ENCODE results near the gene GNAQ. TPM values are rescaled to one million over a fixed set of nuclear protein-coding genes. Genes with fewer than 3 reads are reported as not detected.

Gene GNAQ
- total RNA-seq, 2 experiments from 2014 or later = 22.8 to 24.7 TPM

DNA sequence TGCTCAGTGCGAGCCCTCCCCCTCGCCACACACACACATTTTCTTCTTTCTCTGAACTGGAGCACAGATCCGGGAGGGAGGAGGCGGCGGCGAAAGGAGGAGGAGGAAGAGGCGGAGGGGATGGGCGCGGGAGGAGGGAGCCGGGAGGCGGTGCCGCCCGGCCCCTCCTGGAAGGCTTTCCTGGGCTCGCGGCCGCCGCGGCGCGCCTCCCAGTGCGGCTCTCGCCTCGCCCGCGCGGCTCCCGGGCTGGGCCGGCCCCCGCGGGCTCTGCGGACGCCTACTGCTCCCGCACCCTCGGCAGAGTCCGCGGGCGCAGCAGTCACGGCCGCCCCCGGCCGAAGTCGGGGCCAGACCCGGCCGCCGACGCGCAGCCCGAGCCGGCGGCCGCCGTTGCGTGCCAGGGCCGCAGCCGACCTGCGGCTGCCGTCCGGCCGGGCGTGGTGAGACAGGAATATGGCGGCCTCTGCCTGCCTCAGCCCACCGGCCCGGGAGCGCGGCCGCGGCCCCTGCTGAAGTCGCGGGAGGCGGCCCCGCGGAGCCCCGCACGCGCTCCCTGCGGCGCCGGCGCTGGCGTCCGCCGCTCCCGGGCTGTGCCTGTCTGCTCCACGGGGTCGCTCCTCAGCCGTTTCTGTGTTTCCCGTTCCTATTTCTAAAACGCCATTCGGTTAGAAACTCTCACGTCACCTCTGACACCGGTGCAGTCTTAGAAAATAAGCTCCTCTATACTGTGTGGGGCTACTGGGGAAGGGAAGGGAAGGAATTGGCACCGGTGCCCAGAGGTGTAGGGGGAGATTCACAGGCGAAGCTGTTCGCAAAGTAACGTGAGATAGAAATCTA lies 500 bp upstream of the GNAQ start:
- Mint-ChIP-seq H3K27ac (peak overlapping the region; percentile 94), H3K4me3 (peak overlapping the region; percentile 86), H3K27me3 (no peaks in the 10 kb centered on the region), H3K4me1 (peaks cover 52% of the 10 kb centered on the region), H3K36me3 (ENCODE audit: low read depth) (no peaks in the 10 kb centered on the region), H3K9me3 (ENCODE audit: low read depth) (no peaks in the 10 kb centered on the region)
- ChIA-PET CTCF (interaction anchor here (5.3 kb wide), 1 partner anchor 56 kb away, joined by 64 read pairs; no protein-coding TSS in a partner anchor), POLR2A (interaction anchor here (1.3 kb wide), 1 partner anchor 54 kb away, joined by 6 read pairs; no protein-coding TSS in a partner anchor)
- intact Hi-C loops (cut with DNase I, micrococcal nuclease) = loop anchor here (1.0 to 10.0 kb wide), 12 partner anchors 90 to 1543 kb away; partner anchors contain the start of genes PSAT1 (in 2 of the 2), VPS13A (in 2 of the 2), CEP78 (in 1 of the 2) and TLE4 (in 1 of the 2)
- DNase-seq (peak; percentile 82), ATAC-seq (peak; percentile 49)

DNA sequence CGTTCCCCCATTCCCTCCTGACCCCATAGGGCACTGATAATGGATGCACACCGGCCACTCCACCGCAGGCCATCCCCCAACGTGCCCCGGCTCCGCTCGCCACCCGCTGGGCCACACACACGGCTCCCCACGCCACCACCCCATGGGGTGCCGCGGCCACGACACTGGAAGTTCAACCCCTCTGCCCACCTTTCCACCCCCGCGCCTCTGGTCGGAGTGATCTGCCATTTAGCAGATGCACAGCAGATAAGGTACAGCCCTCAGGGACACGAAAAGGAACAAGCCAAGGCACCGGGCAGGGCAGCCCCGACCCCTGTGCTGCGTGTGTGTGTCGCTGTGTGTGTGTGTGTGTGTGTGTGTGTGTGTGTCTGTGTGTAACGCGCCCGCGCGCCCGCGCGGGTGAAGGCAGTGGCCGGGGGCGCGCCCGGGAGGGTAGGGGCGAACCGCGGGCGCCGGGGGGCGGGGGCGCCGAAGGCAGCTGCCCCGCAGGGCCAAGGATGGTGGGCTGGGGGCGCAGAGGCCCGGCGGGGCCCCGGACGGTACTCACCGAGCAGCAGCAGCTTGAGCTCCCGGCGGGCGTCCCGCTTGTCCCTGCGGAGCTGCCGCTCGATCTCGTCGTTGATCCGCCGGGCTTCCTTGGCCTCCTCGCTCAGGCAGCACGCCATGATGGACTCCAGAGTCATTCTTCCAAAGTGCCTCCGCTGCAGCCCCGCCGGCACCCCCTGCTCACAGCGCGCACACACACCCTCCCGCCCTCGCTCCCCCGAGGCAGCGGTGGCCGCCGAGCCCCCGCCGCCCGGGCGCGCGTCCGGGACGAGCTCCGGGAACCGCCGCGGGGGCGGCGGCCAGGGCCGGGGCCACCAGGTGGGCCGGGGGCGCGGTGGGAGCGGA lies 813 bp downstream of the GNAQ start:
- ATAC-seq (peak; percentile 15), DNase-seq (peak; percentile 76)
- no peaks in the 10 kb centered on the region for H3K27me3 Mint-ChIP-seq
- H3K4me1 Mint-ChIP-seq = peaks cover 52% of the 10 kb centered on the region
- ChIA-PET CTCF (interaction anchor here (0.6 to 0.8 kb wide), 2 partner anchors 53 to 67 kb away, joined by 3 read pairs; no protein-coding TSS in a partner anchor), POLR2A (interaction anchor here (0.7 to 1.3 kb wide), 3 partner anchors 50 to 302 kb away, joined by 4 to 6 read pairs (median 4); no protein-coding TSS in a partner anchor)
- H3K9me3 Mint-ChIP-seq (ENCODE audit: low read depth) = no peaks in the 10 kb centered on the region
- intact Hi-C loops (cut with DNase I, micrococcal nuclease) = loop anchor here (2.0 to 10.0 kb wide), 10 partner anchors 92 to 1544 kb away; partner anchors contain the start of genes PSAT1 (in 2 of the 2), TLE4 (in 1 of the 2) and VPS13A (in 1 of the 2)
- peak overlapping the region; percentile 89 for H3K4me3 Mint-ChIP-seq
- no peaks in the 10 kb centered on the region for H3K36me3 Mint-ChIP-seq (ENCODE audit: low read depth)
- peak overlapping the region; percentile 89 for H3K27ac Mint-ChIP-seq

DNA sequence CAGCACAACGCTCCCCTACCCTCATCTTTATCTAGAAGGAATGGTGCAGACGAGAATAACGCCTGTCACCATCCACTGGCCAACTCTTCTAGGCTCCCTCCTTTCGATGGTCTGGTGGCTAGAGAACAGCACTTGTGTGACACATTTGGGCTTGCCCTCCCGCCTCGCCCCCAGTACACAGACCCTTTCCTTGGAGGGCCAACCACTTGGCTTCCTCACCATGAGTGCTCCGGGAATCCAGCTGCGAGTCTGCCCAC lies 1.4 kb downstream of the GNAQ start:
- ChIA-PET CTCF (interaction anchor here (1.1 kb wide), 1 partner anchor 53 kb away, joined by 4 read pairs; no protein-coding TSS in a partner anchor), POLR2A (no interaction called here)
- ATAC-seq (no peak), DNase-seq (peak; percentile 40)
- Mint-ChIP-seq H3K27ac (peak overlapping the region; percentile 89), H3K9me3 (ENCODE audit: low read depth) (no peaks in the 10 kb centered on the region), H3K4me1 (peaks cover 50% of the 10 kb centered on the region), H3K4me3 (peak overlapping the region; percentile 89), H3K36me3 (ENCODE audit: low read depth) (no peaks in the 10 kb centered on the region), H3K27me3 (no peaks in the 10 kb centered on the region)
- intact Hi-C loops (cut with DNase I, micrococcal nuclease) = loop anchor here (2.0 to 10.0 kb wide), 10 partner anchors 92 to 1545 kb away; partner anchors contain the start of genes PSAT1 (in 2 of the 2), TLE4 (in 1 of the 2) and VPS13A (in 1 of the 2)

DNA sequence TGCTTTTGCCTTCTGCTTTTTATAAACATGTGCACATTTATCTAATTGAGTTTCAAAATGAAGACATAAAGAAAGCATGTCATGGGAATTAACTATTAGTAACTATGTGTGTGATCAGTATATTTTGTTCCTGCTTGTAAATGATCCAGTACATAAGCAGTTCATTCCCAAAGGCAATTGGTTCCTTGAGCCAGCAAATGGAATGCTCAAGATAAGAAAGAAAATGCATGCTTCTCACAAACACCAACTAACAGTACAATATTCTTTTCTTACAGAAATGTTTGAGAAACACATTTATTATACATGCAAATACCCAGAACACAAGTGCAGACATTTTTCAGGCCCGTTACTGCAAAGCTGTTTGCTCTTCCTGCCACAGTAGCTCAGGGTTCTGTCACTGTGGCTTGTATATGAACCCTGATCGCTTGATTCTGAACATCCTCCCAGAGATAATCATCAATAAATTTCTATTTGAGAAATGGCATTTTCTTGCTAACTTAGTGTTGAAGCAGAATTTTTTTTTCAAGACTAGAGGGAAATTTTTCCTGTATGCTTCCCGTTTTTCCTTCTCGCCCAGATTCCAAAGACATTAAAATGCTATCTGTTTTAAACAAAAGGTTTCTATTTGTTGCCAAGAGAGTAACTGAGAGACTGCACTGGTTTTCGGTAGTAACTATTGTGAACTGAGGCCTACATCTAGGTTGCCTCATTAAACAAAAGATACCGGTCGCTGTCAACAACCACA lies 1.9 kb downstream of the GNAQ start:
- peak; percentile 23 for ATAC-seq

DNA sequence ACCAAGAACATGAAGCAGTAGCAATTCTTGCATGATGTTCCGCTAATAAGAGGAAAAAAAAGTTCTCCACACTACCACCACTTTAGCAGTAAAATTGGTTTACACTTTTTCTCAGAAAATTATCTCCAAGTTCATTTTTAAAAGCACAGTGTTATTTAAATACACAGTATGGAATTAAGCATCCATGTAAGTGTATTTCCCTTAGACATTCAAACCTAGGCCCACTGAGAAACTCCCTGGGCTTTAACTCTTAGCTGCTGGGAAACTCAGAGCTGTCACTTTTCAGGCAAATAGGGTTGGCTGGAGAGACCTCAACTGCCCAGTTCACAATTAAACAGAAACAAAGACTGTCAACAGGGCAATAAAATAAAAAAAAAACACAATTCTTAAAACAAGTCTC lies 2.7 kb downstream of the GNAQ start:
- no peak for ATAC-seq
- Mint-ChIP-seq H3K9me3 (ENCODE audit: low read depth) (no peaks in the 10 kb centered on the region), H3K27me3 (no peaks in the 10 kb centered on the region), H3K27ac (no peak overlapping the region), H3K36me3 (ENCODE audit: low read depth) (no peaks in the 10 kb centered on the region), H3K4me3 (peak overlapping the region; percentile 89), H3K4me1 (peaks cover 44% of the 10 kb centered on the region)
- DNase-seq = no peak
- ChIA-PET POLR2A (no interaction called here), CTCF (interaction anchor here (0.7 to 1.1 kb wide), 2 partner anchors 52 to 219 kb away, joined by 3 to 4 read pairs; no protein-coding TSS in a partner anchor)
- intact Hi-C loops (cut with DNase I, micrococcal nuclease) = loop anchor here in 1 of 2 experiments (1.0 kb wide), 1 partner anchor 18 kb away; no protein-coding TSS in a partner anchor

More for the DNA sequence above, 1.9 kb downstream of the GNAQ start:
- peak; percentile 24 for DNase-seq
- ChIA-PET CTCF (interaction anchor here (0.7 to 1.1 kb wide), 2 partner anchors 52 to 220 kb away, joined by 3 to 4 read pairs; no protein-coding TSS in a partner anchor), POLR2A (interaction anchor here (0.6 kb wide), 1 partner anchor 228 kb away, joined by 3 read pairs; no protein-coding TSS in a partner anchor)
- Mint-ChIP-seq H3K4me3 (peak overlapping the region; percentile 89), H3K9me3 (ENCODE audit: low read depth) (no peaks in the 10 kb centered on the region), H3K27ac (peak overlapping the region; percentile 89), H3K36me3 (ENCODE audit: low read depth) (no peaks in the 10 kb centered on the region), H3K27me3 (no peaks in the 10 kb centered on the region), H3K4me1 (peaks cover 46% of the 10 kb centered on the region)
- intact Hi-C loops (cut with DNase I, micrococcal nuclease) = loop anchor here (1.0 to 10.0 kb wide), 11 partner anchors 18 to 1545 kb away; partner anchors contain the start of genes PSAT1 (in 2 of the 2), TLE4 (in 1 of the 2) and VPS13A (in 1 of the 2)

DNA sequence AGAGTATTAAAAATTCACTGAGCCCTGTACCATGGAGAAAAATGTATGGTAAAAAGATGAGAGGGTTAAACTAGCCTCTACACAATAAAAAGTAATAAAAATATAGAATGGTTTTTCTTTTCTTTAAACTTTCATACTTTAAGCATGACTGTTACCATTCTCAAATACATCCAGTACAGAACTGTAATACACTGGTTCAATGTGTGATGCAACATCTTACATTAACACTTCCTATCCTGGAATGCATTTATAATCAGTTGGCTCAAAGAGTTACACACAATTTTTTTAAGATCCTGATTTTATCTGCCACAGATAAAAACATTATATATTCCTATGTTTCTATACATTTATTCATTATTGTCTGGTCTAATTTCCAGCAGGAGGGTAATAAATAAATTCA lies 4.7 kb downstream of the GNAQ start:
- intact Hi-C loops (cut with DNase I, micrococcal nuclease) = no loop called here
- H3K4me3 Mint-ChIP-seq = no peak overlapping the region
- no peaks in the 10 kb centered on the region for H3K36me3 Mint-ChIP-seq (ENCODE audit: low read depth)
- H3K4me1 Mint-ChIP-seq = peaks cover 49% of the 10 kb centered on the region
- no peaks in the 10 kb centered on the region for H3K9me3 Mint-ChIP-seq (ENCODE audit: low read depth)
- ChIA-PET CTCF (interaction anchor here (0.9 to 3.4 kb wide), 2 partner anchors 8 kb away, joined by 4 to 19 read pairs; no protein-coding TSS in a partner anchor), POLR2A (interaction anchor here (1.4 kb wide), 1 partner anchor 49 kb away, joined by 3 read pairs; no protein-coding TSS in a partner anchor)
- DNase-seq (no peak), ATAC-seq (no peak)
- no peaks in the 10 kb centered on the region for H3K27me3 Mint-ChIP-seq
- no peak overlapping the region for H3K27ac Mint-ChIP-seq

DNA sequence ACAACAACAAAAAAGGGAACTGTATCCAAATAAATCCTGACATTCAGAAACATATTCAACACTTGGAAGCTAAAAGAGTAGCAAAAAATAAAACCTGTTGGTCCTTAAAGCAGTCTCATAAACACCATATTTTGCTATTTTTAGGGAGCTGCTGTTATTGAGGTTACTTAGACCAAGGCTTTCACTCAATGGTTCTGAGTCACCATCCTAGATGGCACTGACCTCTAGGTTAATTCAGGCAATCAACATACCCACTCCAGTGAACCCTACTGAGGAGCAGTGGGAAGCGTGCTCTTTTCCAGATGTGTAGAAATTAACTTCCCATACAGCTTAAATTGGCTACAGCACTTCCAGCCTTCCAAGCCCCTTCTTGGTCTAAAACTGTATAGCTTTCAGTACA lies 5.2 kb downstream of the GNAQ start:
- no peak overlapping the region for H3K27ac Mint-ChIP-seq
- ATAC-seq = no peak

DNA sequence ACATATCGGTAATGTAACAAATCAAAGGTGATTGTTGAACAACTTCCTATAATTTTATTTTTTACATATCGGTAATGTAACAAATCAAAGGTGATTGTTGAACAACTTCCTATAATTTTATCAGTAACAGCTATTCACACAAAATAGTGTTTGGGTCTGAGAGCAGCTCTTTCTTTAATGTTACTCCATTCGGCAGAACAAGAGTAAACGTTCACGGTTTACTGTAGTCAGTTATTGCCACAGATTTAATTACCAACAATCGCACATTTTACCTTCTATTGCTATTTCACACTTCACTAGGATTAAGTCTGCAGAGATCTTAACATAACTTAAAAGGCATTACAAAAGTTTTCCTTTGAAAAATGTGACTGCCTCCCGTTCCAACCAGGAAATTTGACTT lies 6.4 kb downstream of the GNAQ start:
- no peaks in the 10 kb centered on the region for H3K27me3 Mint-ChIP-seq
- H3K4me3 Mint-ChIP-seq = no peak overlapping the region
- intact Hi-C loops (cut with DNase I, micrococcal nuclease) = no loop called here
- H3K36me3 Mint-ChIP-seq (ENCODE audit: low read depth) = peaks cover 2% of the 10 kb centered on the region
- POLR2A ChIA-PET = no interaction called here
- peaks cover 64% of the 10 kb centered on the region for H3K4me1 Mint-ChIP-seq
- ATAC-seq (no peak), DNase-seq (no peak)
- H3K27ac Mint-ChIP-seq = no peak overlapping the region
- no peaks in the 10 kb centered on the region for H3K9me3 Mint-ChIP-seq (ENCODE audit: low read depth)
- CTCF ChIA-PET = interaction anchor here (1.3 to 3.4 kb wide), 2 partner anchors 10 to 18 kb away, joined by 4 to 19 read pairs; no protein-coding TSS in a partner anchor

More for the DNA sequence above, 5.2 kb downstream of the GNAQ start:
- Mint-ChIP-seq H3K36me3 (ENCODE audit: low read depth) (no peaks in the 10 kb centered on the region), H3K27me3 (no peaks in the 10 kb centered on the region), H3K9me3 (ENCODE audit: low read depth) (no peaks in the 10 kb centered on the region), H3K4me3 (no peak overlapping the region), H3K4me1 (peaks cover 55% of the 10 kb centered on the region)
- intact Hi-C loops (cut with DNase I, micrococcal nuclease) = no loop called here
- POLR2A ChIA-PET = interaction anchor here (1.4 kb wide), 1 partner anchor 48 kb away, joined by 3 read pairs; no protein-coding TSS in a partner anchor
- CTCF ChIA-PET = interaction anchor here (0.6 to 3.4 kb wide), 2 partner anchors 9 to 1008 kb away, joined by 3 to 19 read pairs; no protein-coding TSS in a partner anchor
- DNase-seq = no peak

DNA sequence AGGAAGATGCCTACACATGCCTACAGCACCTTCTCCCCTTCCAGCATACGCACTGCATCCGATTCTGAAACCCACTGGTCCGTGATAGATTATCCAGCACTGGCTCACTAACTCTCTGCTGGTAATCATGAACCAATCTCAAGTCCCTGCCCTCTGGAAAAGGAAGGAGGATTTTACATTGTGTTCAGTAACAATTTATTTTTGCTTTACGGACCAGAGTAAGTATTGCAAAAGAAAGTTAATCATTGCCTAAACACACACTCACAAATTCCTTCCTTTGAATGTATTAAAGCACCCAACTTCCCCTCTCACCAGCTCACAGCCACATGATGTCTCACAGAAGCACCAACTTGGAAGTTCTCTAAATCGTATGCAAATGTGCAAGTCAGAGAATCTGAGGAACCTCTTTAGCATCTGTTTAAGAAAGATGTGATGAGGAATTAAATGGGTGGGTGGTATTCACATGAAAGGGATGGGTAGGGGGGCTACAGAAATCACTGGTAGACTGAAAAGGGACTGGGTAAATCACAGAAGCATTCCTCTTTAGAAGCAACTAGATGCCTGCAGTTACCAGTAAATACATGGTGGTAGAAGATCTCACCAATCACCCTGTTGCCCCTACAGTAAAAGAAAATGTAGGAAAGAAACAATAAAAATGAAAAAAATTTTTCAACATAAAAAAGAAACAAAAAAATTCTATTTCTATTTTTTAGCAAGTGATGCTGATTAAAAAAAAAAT lies 8.4 kb downstream of the GNAQ start:
- Mint-ChIP-seq H3K9me3 (ENCODE audit: low read depth) (no peaks in the 10 kb centered on the region), H3K27ac (peak overlapping the region; percentile 66), H3K4me3 (peak overlapping the region; percentile 50), H3K36me3 (ENCODE audit: low read depth) (peaks cover 5% of the 10 kb centered on the region), H3K4me1 (peaks cover 55% of the 10 kb centered on the region), H3K27me3 (no peaks in the 10 kb centered on the region)
- peak; percentile 81 for ATAC-seq
- CTCF ChIA-PET = interaction anchor here (3.4 kb wide), 1 partner anchor 12 kb away, joined by 19 read pairs; no protein-coding TSS in a partner anchor
- POLR2A ChIA-PET = no interaction called here
- intact Hi-C loops (cut with DNase I, micrococcal nuclease) = no loop called here
- DNase-seq = no peak

All from activated CD4-positive, alpha-beta T cell treated with anti-CD3 and anti-CD28 coated beads for 36 hours (primary cell).